ENCODE results near the gene C14orf180. TPM values are rescaled to one million over a fixed set of nuclear protein-coding genes. Genes with fewer than 3 reads are reported as not detected.
A peak's percentile ranks its signal among the peaks of the same experiment; 100 is the strongest.

C14orf180 gene
- polyA plus RNA-seq, 2 of the 4 experiments (the other 2 are of a cell fraction), result not detected

- Histone ChIP-seq H3K9me3 (peaks cover 9% of the 10 kb centered on the region; the same call in 2 of the 3 replicates), H3K4me2 (no peak overlapping the region), H3K27ac (no peak overlapping the region), H3K4me3 (no peak overlapping the region), H3K4me1 (0 out of 3 replicates have a peak, but pooled peaks cover 5% of the 10 kb centered on the region)
- TF ChIP-seq TFCP2L1 (CRISPR knock-in tag; IDR thresholded peaks at IDR 0.05) (no peak), MAZ (IDR thresholded peaks at IDR 0.05; ENCODE audit: borderline replicate concordance, low read depth, low read length) (no peak), ESRRA (IDR thresholded peaks at IDR 0.05; ENCODE audit: borderline replicate concordance, low read length) (no peak), BCL3 (IDR thresholded peaks at IDR 0.05) (no peak), HOXB5 (CRISPR knock-in tag; IDR thresholded peaks at IDR 0.05) (no peak), HEYL (CRISPR knock-in tag; IDR thresholded peaks at IDR 0.05) (no peak), BHLHE40 (IDR thresholded peaks at IDR 0.05; ENCODE audit: low read depth, low read length) (no peak), RNF2 (IDR thresholded peaks at IDR 0.05; ENCODE audit: borderline replicate concordance, low read depth) (no peak), POLR2A (IDR thresholded peaks at IDR 0.05; ENCODE audit: low read length) (no peak)
- ATAC-seq, result peak in 1 of 2 experiments; percentile 15; a peak in 1 of 6 replicates
- ChIA-PET POLR2A (no interaction called here), CTCF (interaction anchor here (0.6 to 1.6 kb wide), 2 partner anchors 31 to 555 kb away, joined by 3 to 6 read pairs; no protein-coding TSS in a partner anchor)
- no peak for FAIRE-seq
- no peak for DNase-seq (ENCODE audit: low read depth in 1 of 2, low spot score in 1 of 2)
- 58% methylated on average over 9 of the region's 9 CpGs for WGBS (ENCODE audit: missing lambda C conversion rate)
These were observed 53.2 kb downstream of the C14orf180 start for GRCh38 chr14:104632781-104633180.

GRCh38 chr14:104633276-104634137 lies 53.9 kb downstream of the C14orf180 start:
- no peak overlapping the region for H3K4me3 ChIP-seq
- ATAC-seq, result no peak; a peak in 2 of 6 replicates
- H3K27ac ChIP-seq, result no peak overlapping the region
- ChIA-PET POLR2A (no interaction called here), CTCF (interaction anchor here (0.6 to 1.6 kb wide), 3 partner anchors 30 to 556 kb away, joined by 3 to 6 read pairs (median 3); no protein-coding TSS in a partner anchor)
- 0 out of 3 replicates have a peak, but pooled peaks cover 8% of the 10 kb centered on the region for H3K4me1 ChIP-seq
- TF ChIP-seq, protein P1, sequence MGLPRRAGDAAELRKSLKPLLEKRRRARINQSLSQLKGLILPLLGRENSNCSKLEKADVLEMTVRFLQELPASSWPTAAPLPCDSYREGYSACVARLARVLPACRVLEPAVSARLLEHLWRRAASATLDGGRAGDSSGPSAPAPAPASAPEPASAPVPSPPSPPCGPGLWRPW (IDR thresholded peaks at IDR 0.05), result no peak
- TF ChIP-seq FOSL2 (IDR thresholded peaks at IDR 0.05) (no peak), FOSL2 (CRISPR knock-in tag; IDR thresholded peaks at IDR 0.05) (no peak), HOXA7 (CRISPR knock-in tag; IDR thresholded peaks at IDR 0.05) (no peak), HDAC2 (IDR thresholded peaks at IDR 0.05) (no peak), RAD21 (conservative IDR thresholded peaks at IDR 0.05 in 1 of 2, IDR thresholded peaks at IDR 0.05 in 1 of 2) (no peak), TFCP2L1 (CRISPR knock-in tag; IDR thresholded peaks at IDR 0.05) (no peak), SREBF2 (IDR thresholded peaks at IDR 0.05) (no peak), TP53 (CRISPR knock-in tag; IDR thresholded peaks at IDR 0.05) (no peak), KDM5A (IDR thresholded peaks at IDR 0.05) (no peak), NPAS2 (CRISPR knock-in tag; IDR thresholded peaks at IDR 0.05; ENCODE audit: borderline replicate concordance) (no peak), ESRRA (IDR thresholded peaks at IDR 0.05; ENCODE audit: borderline replicate concordance, low read length) (no peak), GATA3 (IDR thresholded peaks at IDR 0.05; ENCODE audit: borderline replicate concordance) (no peak), POLR2A (IDR thresholded peaks at IDR 0.05; ENCODE audit: low read length) (no peak), BHLHE40 (IDR thresholded peaks at IDR 0.05; ENCODE audit: low read depth, low read length) (no peak), EP300 (IDR thresholded peaks at IDR 0.05) (no peak), SMC3 (IDR thresholded peaks at IDR 0.05) (no peak), JUNB (IDR thresholded peaks at IDR 0.05) (no peak), CTCF (IDR thresholded peaks at IDR 0.05) (no peak)
- TF ChIP-seq, protein P2, sequence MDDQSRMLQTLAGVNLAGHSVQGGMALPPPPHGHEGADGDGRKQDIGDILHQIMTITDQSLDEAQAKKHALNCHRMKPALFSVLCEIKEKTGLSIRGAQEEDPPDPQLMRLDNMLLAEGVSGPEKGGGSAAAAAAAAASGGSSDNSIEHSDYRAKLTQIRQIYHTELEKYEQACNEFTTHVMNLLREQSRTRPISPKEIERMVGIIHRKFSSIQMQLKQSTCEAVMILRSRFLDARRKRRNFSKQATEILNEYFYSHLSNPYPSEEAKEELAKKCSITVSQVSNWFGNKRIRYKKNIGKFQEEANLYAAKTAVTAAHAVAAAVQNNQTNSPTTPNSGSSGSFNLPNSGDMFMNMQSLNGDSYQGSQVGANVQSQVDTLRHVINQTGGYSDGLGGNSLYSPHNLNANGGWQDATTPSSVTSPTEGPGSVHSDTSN (IDR thresholded peaks at IDR 0.05), result no peak
- TF ChIP-seq, protein P3, sequence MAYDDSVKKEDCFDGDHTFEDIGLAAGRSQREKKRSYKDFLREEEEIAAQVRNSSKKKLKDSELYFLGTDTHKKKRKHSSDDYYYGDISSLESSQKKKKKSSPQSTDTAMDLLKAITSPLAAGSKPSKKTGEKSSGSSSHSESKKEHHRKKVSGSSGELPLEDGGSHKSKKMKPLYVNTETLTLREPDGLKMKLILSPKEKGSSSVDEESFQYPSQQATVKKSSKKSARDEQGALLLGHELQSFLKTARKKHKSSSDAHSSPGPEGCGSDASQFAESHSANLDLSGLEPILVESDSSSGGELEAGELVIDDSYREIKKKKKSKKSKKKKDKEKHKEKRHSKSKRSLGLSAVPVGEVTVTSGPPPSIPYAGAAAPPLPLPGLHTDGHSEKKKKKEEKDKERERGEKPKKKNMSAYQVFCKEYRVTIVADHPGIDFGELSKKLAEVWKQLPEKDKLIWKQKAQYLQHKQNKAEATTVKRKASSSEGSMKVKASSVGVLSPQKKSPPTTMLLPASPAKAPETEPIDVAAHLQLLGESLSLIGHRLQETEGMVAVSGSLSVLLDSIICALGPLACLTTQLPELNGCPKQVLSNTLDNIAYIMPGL (CRISPR knock-in tag; IDR thresholded peaks at IDR 0.05; ENCODE audit: borderline replicate concordance), result no peak
- no peak for FAIRE-seq
- no peak overlapping the region for H3K4me2 ChIP-seq
- 55% methylated on average over 24 of the region's 24 CpGs for WGBS (ENCODE audit: missing lambda C conversion rate)
- H3K9me3 ChIP-seq, result peaks cover 8% of the 10 kb centered on the region; the same call in 2 of the 3 replicates
- no peak for DNase-seq (ENCODE audit: low read depth in 1 of 2, low spot score in 1 of 2)
